Naive thymus-derived CD8-positive, alpha-beta T cell (primary cell): ENCODE results near the gene PIANP. TPM values are rescaled to one million over a fixed set of nuclear protein-coding genes. Genes with fewer than 3 reads are reported as not detected.
"Not testable (repeated sequence)": the region's sequence is repeated elsewhere in the genome, so short reads cannot be mapped to it uniquely, and the experiment has no call there.

Source experiments
- ATAC-seq, 2 donors: fragments of 150-1000 bp; cut with Tn5 transposase in 1 of 2; sonication (Bioruptor Pico), chemical (Tn5 transposase) in 1 of 2; 1 replicate in 1 of 2; 2 replicates in 1 of 2; pipeline ENCODE4 v1.10.0; 2021; ENCODE audit warnings: mild to moderate bottlenecking in 2 of 2, moderate library complexity in 2 of 2
- POLR2A ChIA-PET: fragments of 350-600 bp; sonication (Branson Sonifier 250); formaldehyde crosslinking; loops from one replicate; lab custom pipeline; 2021; ENCODE audit warnings: antibody characterized with exemption; lab: Charles Lee
- DNase-seq, 10 donors: peaks; one replicate each; pipeline versions ENCODE4 v3.0.0 to v3.0.0-alpha.2; 2020 to 2022
- H3K27ac Mint-ChIP-seq, 10 donors: one replicate each; pipeline ENCODE4 v1.8.0; 2020 to 2022; ENCODE audit warnings: mild to moderate bottlenecking in 10 of 10, mixed read lengths in 10 of 10, moderate library complexity in 4 of 10, inconsistent platforms in 1 of 10
- H3K27me3 Mint-ChIP-seq, 5 donors: one replicate each; pipeline ENCODE4 v1.8.0; 2021 to 2022; ENCODE audit warnings: mixed read lengths in 5 of 5
- H3K36me3 Mint-ChIP-seq, 3 donors: one replicate each; pipeline ENCODE4 v1.8.0; 2020 to 2022; ENCODE audit warnings: mixed read lengths in 3 of 3, mild to moderate bottlenecking in 2 of 3, inconsistent platforms in 1 of 3
- H3K4me1 Mint-ChIP-seq, 4 donors: one replicate each; pipeline ENCODE4 v1.8.0; 2021 to 2022; ENCODE audit warnings: mixed read lengths in 4 of 4
- H3K4me3 Mint-ChIP-seq, 10 donors: one replicate each; pipeline ENCODE4 v1.8.0; 2020 to 2022; ENCODE audit warnings: mild to moderate bottlenecking in 10 of 10, mixed read lengths in 10 of 10, moderate library complexity in 6 of 10, inconsistent platforms in 1 of 10
- H3K9me3 Mint-ChIP-seq, 9 donors: one replicate each; pipeline ENCODE4 v1.8.0; 2020 to 2022; ENCODE audit warnings: mixed read lengths in 9 of 9, mild to moderate bottlenecking in 3 of 9, inconsistent platforms in 1 of 9, moderate library complexity in 1 of 9
- polyA plus RNA-seq, 3 donors: library from polyadenylated mRNA; unstranded; fragments of 300-500 nt; fragmentation: Illumina TruSeq; gene quantifications; one replicate each; pipeline ENCODE4 v1.2.3, GENCODE V29; 2021
- total RNA-seq, 8 experiments: library from RNA in 2 of 8; stranded (reverse) in 2 of 8; gene quantifications; one replicate each; pipeline ENCODE4 v1.2.3 and lab custom pipeline; 2021 to 2026

PIANP gene, protein sequence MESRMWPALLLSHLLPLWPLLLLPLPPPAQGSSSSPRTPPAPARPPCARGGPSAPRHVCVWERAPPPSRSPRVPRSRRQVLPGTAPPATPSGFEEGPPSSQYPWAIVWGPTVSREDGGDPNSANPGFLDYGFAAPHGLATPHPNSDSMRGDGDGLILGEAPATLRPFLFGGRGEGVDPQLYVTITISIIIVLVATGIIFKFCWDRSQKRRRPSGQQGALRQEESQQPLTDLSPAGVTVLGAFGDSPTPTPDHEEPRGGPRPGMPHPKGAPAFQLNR
- total RNA-seq (1 to 10 TPM in 1 of 2 experiments, under 1 TPM in 1; 0.41 to 1.2 TPM), polyA plus RNA-seq (under 1 TPM in 2 of 3 donors, not detected in 1; 0.06 to 0.30 TPM), total RNA-seq (lab: John Stamatoyannopoulos, UW) (0 to 0.09 (median 0) reads per million in 6 experiments)

DNA sequence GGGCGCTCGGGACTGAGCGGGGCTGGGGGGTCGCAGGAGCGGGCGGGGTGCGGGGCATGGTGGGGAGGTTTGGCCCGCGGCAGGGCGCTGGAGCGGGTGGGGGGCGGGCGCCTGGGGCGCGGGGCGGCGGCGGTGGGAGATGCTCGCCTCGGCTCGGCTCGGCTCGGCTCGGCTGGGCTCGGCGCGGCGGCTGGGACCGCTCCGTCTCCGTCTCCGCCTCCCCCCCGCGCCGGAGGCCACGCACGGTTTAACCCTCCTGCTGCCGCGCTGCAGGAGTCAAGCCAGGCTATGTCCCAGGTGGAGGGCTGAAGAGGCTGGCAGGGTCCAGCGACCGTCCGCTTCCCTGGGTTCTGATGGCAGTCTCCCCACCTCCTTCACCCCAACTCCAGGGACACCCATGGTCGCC lies at the start of gene PIANP:
Gene PIANP (minus strand): TSS at position 170 of the 406 bp plus-strand sequence. CDS start 2,754 bp downstream, outside the sequence.
- Mint-ChIP-seq H3K27me3 (peaks cover 28 to 62% (median 50%) of the 10 kb centered on the region in 5 donors), H3K4me3 (peak within 1 kb of the TSS; percentile 67 to 87 (median 76)), H3K27ac (peak within 1 kb of the TSS in 7 of 10 donors; percentile 22 to 75 (median 56)), H3K4me1 (peaks cover 17 to 40% (median 32%) of the 10 kb centered on the region in 4 donors), H3K9me3 (no peaks in the 10 kb centered on the region), H3K36me3 (peaks cover 0 to 9% (median 0%) of the 10 kb centered on the region in 3 donors)
- peak; percentile 35 to 73 (median 58) for DNase-seq
- ATAC-seq: peak; percentile 89 to 91
- POLR2A ChIA-PET: interaction anchor here (0.6 to 1.4 kb wide), 4 partner anchors 8 to 73 kb away, joined by 3 to 9 read pairs (median 3); partner anchors contain the start of gene ZNF384

DNA sequence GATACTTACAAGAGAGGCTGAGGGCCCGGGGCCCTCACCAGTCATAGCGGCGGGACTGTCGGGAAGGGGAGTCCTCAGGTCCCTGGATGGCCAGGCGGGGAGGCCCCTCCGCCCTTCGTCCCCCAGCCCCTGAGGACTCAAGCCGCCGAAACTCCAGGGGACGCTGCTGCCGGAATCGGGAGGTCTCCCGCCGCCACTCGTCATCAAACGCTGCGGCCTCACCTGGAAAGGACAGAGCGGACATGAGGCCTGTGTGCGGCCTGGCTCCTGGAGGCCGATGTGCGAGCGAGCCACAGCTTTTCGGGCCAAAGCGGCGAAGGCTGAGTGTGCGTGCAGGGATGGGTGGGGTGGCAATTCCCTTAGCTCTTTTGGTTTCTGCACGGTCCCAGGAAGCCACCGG lies 48.1 kb upstream of the PIANP start:
- POLR2A ChIA-PET: no interaction called here
- ATAC-seq: no peak
- H3K4me3 Mint-ChIP-seq: peak overlapping the region in 2 of 10 donors; percentile 10 to 14
- peaks cover 22 to 46% (median 37%) of the 10 kb centered on the region in 4 donors for H3K4me1 Mint-ChIP-seq
- H3K9me3 Mint-ChIP-seq: no peaks in the 10 kb centered on the region
- peaks cover 0 to 2% (median 0%) of the 10 kb centered on the region in 5 donors for H3K27me3 Mint-ChIP-seq
- no peak for DNase-seq
- H3K27ac Mint-ChIP-seq: no peak overlapping the region
- peaks cover 0 to 55% (median 9%) of the 10 kb centered on the region in 3 donors for H3K36me3 Mint-ChIP-seq

DNA sequence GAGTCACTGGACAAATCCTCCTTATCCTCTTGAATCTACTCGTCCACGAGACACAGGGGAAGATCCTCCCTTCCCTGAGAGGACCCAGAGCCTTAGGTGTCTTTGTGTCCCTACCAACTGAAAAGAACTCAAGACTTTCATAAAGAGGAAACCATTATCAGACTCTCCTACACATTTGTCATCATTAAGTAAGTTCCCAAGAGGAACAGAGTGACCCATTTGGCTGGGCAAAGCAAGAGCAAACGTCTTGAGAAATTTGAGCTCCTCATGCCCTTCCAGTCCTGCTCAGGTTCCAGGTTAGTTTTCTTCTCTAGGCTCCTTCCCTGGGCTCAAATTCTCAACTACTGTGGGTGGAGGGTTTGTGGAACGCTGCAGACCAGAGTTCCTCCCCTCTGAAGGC lies 46.6 kb upstream of the PIANP start:
- POLR2A ChIA-PET: interaction anchor here (0.8 kb wide), 1 partner anchor 15 kb away, joined by 3 read pairs; no protein-coding TSS in a partner anchor
- Mint-ChIP-seq H3K27me3 (no peaks in the 10 kb centered on the region), H3K36me3 (peaks cover 0 to 55% (median 9%) of the 10 kb centered on the region in 3 donors), H3K4me3 (peak overlapping the region in 1 of 10 donors; percentile 30), H3K4me1 (peaks cover 18 to 31% (median 27%) of the 10 kb centered on the region in 4 donors), H3K27ac (peak overlapping the region in 7 of 10 donors; percentile 9 to 57 (median 45)), H3K9me3 (no peaks in the 10 kb centered on the region)
- ATAC-seq (no peak), DNase-seq (no peak)

DNA sequence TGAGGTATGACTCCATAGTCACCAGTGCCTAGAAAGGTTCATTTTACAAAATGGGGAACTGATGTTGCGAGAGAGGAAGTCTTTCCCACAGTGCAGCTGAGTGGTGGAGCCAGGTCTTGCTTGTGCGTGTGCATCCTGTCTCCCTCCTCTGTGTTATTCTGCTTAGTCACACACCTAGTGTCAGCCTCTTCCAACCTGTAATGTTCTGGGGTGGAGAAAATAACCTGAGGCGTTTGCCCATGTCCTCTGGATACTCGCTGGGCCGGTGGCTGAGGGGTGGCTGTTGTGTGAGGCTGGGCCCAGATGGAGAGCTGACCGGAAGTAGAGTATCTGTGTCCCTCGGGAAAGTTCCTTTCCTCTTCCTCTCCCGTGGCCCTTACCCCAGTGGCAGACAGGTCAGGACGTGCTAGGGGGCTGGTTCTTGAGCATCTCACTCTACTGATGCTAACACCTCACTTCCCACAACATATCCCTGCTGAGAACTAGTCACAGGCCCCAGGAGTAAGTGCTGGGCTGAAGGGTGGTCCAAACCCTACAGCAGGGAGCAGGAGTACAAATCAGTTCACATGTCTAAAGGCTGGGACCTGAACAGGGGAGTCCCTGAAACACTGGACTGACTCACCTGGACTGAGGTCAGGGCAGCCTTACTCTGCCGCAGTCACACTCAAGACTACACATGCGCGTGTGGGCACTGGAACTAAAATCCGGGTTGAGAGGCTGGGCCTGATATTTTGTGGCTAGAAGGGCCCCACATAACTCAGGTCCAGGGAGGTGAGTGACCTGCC lies 45.3 kb upstream of the PIANP start:
- peak in 3 of 10 donors; percentile 22 to 47 (median 36) for DNase-seq
- ATAC-seq: peak; percentile 79 to 94
- peak overlapping the region; percentile 56 to 92 (median 84) for H3K27ac Mint-ChIP-seq
- H3K27me3 Mint-ChIP-seq: no peaks in the 10 kb centered on the region
- peaks cover 0 to 46% (median 9%) of the 10 kb centered on the region in 3 donors for H3K36me3 Mint-ChIP-seq
- peaks cover 13 to 20% (median 18%) of the 10 kb centered on the region in 4 donors for H3K4me1 Mint-ChIP-seq
- peak overlapping the region in 2 of 10 donors; percentile 5 to 17 for H3K4me3 Mint-ChIP-seq
- POLR2A ChIA-PET: interaction anchor here (0.8 to 1.2 kb wide), 2 partner anchors 14 to 22 kb away, joined by 3 read pairs; partner anchors contain the start of gene COPS7A
- no peaks in the 10 kb centered on the region for H3K9me3 Mint-ChIP-seq

DNA sequence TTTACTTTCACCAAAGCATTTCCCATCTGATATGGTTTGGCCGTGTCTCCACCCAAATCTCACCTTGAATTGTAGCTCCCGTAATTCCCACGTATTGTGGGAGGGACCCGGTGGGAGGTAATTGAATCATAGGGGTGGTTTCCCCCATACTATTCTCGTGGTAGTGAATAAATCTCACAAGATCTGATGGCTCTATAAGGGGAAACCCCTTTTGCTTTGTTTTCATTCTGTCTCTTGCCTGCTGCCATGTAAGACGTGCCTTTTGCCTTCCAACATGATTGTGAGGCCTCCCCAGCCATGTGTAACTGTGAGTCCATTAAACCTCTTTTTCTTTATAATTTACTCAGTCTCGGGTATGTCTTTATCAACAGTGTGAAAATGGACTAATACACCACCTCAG lies 42.7 kb upstream of the PIANP start:
- H3K4me3 Mint-ChIP-seq, H3K27me3 Mint-ChIP-seq, POLR2A ChIA-PET, H3K9me3 Mint-ChIP-seq, DNase-seq, ATAC-seq: not testable (repeated sequence)
- Mint-ChIP-seq H3K4me1 (peaks cover 13 to 18% (median 15%) of the 10 kb centered on the region in 4 donors), H3K36me3 (peaks cover 0 to 21% (median 8%) of the 10 kb centered on the region in 3 donors), H3K27ac (peak overlapping the region in 2 of 10 donors; percentile 11 to 40)

DNA sequence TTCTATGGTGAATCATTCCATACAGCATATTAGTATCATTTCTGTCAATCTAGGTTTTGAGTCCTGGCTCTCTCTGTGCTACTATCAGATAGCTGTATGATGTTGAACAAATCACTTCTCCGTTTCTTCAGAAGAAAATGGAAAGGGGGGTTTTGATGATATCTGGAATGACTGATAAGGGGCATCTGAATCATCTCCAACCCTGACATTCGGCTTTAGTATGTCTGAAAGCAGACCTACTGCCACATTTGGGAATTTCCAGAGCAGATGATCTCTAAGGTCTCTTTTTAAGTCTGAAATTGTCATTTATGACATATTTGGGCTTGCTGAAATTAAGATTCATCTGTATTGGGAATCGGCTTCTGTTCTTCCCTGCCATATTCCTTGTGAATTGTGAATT lies 42.2 kb upstream of the PIANP start:
- ATAC-seq: no peak
- no peak for DNase-seq
- Mint-ChIP-seq H3K4me1 (peaks cover 13 to 18% (median 15%) of the 10 kb centered on the region in 4 donors), H3K36me3 (peaks cover 0 to 16% (median 5%) of the 10 kb centered on the region in 3 donors), H3K27me3 (no peaks in the 10 kb centered on the region), H3K9me3 (no peaks in the 10 kb centered on the region), H3K27ac (no peak overlapping the region), H3K4me3 (no peak overlapping the region)
- POLR2A ChIA-PET: no interaction called here

DNA sequence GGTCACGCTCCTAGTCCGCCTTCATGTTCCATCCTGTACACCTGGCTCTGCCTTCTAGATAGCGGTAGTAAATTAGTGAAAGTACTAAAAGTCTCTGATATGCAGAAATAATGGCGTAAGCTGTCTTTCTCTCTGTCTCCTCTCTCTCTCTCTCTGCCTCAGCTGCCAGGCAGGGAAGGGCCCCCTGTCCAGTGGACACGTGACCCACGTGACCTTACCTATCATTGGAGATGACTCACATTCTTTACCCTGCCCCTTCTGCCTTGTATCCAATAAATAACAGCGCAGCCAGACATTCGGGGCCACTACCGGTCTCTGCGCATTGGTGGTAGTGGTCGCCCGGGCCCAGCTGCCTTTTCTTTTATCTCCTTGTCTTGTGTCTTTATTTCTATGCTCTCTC lies 41.5 kb upstream of the PIANP start:
- Mint-ChIP-seq H3K4me1 (peaks cover 13 to 16% (median 15%) of the 10 kb centered on the region in 4 donors), H3K27ac (peak overlapping the region in 1 of 10 donors; percentile 75)
- H3K27me3 Mint-ChIP-seq, H3K9me3 Mint-ChIP-seq, DNase-seq, H3K36me3 Mint-ChIP-seq, ATAC-seq, H3K4me3 Mint-ChIP-seq, POLR2A ChIA-PET: not testable (repeated sequence)

DNA sequence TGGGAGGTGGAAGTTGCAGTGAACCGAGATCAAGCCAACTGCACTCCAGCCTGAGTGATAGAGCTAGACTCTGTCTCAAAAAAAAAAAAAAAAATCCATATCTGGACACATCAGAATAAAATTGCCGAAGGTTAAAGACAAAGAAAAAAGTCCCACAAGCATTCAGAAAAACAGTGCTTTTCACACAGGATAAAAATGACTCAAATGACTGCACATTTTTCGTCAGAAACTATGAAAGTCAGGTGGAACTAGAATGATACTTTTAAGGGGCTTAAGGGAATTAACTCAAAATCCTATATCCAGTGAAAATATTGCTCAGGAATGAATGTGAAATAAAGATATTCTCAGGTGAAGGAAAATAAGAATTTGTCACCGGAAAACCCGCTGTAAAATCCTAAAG lies 36.1 kb upstream of the PIANP start:
- Mint-ChIP-seq H3K4me1 (peaks cover 0 to 4% (median 2%) of the 10 kb centered on the region in 4 donors), H3K9me3 (no peaks in the 10 kb centered on the region), H3K4me3 (no peak overlapping the region), H3K36me3 (peaks cover 0 to 29% (median 0%) of the 10 kb centered on the region in 3 donors), H3K27me3 (no peaks in the 10 kb centered on the region), H3K27ac (peak overlapping the region in 1 of 10 donors; percentile 60)
- ATAC-seq (no peak), DNase-seq (no peak)
- POLR2A ChIA-PET: no interaction called here

DNA sequence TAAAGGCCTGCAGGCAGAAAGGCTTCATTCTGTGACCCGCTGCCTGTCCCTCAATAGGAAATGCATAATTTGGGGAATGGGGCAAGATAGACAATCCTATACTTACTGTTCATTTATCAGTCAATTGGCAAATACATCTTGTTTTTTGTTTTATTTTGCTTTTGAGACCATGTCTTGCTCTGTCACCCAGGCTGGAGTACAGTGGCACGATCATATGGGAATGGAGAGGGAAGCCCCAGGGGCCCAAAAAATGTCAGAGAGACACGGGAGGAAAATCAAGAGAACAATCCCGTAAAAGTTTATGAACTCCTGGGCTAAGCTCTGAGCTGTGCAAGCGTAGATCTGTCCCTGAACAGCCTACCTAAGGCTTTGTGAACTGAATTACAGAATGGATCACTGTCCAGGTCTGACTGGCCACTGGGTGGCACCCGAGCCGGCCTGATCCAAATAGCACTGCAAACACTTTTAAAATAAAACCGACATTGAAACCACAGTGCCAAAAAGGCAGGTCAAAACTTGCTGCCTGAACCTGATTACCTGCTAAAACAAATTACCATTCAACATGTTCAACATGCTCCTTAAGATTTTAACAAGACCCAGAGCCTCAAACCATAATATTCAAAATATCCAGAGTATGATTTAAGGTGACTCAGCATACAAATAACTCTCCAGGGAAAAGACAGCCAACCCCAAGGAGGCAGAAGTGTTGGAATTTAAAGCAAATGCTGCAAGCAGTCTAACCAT lies 35.0 kb upstream of the PIANP start:
- Mint-ChIP-seq H3K9me3 (no peaks in the 10 kb centered on the region), H3K4me1 (peaks cover 0 to 4% (median 2%) of the 10 kb centered on the region in 4 donors), H3K36me3 (peaks cover 0 to 40% (median 4%) of the 10 kb centered on the region in 3 donors), H3K27ac (peak overlapping the region in 4 of 10 donors; percentile 11 to 35 (median 17)), H3K4me3 (no peak overlapping the region), H3K27me3 (no peaks in the 10 kb centered on the region)
- DNase-seq (peak in 4 of 10 donors; percentile 18 to 24 (median 22)), ATAC-seq (peak; percentile 43 to 61)
- POLR2A ChIA-PET: interaction anchor here (1.1 to 1.3 kb wide), 2 partner anchors 12 to 17 kb away, joined by 3 read pairs; partner anchors contain the start of genes COPS7A and MLF2

DNA sequence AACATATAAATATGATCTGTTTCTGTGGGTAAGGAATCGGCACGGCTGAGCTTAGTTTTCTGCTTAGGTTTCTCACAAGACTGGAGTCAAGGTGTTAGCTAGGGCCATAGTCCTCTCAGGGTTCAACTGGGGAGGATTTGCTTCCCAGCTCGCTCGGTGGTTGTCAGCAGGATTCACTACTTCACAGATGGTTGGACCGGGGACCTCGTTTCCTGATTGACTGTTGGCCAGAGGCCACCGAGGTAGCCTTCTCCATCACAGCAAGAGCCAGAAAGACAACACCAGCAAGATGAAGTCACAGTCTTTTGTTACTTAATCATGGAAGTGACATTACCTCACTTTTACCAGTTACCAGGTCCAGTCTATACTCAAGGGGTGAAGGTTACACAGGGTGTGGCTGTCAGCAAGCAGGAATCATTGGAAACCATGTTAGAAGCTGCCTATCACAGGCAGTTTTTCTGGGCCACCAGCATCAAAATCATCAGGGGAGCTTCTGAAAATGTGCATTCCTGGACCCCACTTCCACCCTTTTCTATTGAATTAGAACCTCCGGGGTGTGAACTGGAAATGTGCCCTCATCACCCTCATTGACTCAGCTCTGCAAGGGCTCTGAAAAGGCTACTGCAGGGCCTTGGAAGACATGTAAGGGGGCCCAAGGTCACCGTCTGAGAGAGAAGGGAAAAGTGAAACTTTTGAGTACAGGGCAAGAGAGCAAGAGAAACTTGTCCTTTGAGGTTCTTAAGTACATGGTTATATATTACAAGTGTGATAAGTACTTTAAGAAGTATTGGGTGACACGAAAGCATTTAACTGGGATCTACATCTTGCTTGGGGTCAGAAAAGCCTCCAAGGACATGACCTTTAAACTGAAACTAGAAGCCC lies 34.1 kb upstream of the PIANP start:
- Mint-ChIP-seq H3K9me3 (no peaks in the 10 kb centered on the region), H3K27ac (peak overlapping the region in 3 of 10 donors; percentile 35 to 70 (median 60)), H3K36me3 (peaks cover 0 to 49% (median 12%) of the 10 kb centered on the region in 3 donors), H3K27me3 (no peaks in the 10 kb centered on the region), H3K4me1 (peaks cover 0 to 6% (median 2%) of the 10 kb centered on the region in 4 donors), H3K4me3 (no peak overlapping the region)
- POLR2A ChIA-PET: interaction anchor here (1.1 to 1.3 kb wide), 3 partner anchors 11 to 97 kb away, joined by 3 read pairs; partner anchors contain the start of genes COPS7A and MLF2
- ATAC-seq: no peak
- no peak for DNase-seq

DNA sequence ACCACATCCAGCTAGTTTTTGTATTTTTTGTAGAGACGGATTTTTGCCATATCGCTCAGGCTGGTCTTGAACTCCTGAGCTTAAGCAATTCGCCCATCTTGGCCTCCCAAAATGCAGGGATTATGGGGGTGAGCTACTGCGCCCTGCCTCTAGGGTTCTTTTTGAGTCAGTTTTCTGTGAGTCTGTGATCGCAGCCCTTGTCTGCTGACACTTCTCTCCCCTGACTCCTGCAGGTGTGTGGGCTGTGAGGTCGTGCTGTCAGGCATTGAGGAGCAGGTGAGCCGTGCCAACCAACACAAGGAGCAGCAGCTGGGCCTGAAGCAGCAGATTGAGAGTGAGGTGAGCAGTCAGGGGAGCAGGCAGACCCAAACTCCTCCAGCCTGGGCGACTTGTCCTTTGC lies 29.6 kb upstream of the PIANP start:
- DNase-seq (no peak), ATAC-seq (no peak)
- peaks cover 6 to 16% (median 7%) of the 10 kb centered on the region in 4 donors for H3K4me1 Mint-ChIP-seq
- no peaks in the 10 kb centered on the region for H3K27me3 Mint-ChIP-seq
- POLR2A ChIA-PET: interaction anchor here (0.7 to 1.5 kb wide), 3 partner anchors 23 to 41 kb away, joined by 3 to 5 read pairs (median 4); partner anchors contain the start of genes MLF2 and ZNF384
- no peak overlapping the region for H3K4me3 Mint-ChIP-seq
- H3K9me3 Mint-ChIP-seq: no peaks in the 10 kb centered on the region
- peak overlapping the region in 1 of 10 donors; percentile 27 for H3K27ac Mint-ChIP-seq
- peaks cover 0 to 72% (median 28%) of the 10 kb centered on the region in 3 donors for H3K36me3 Mint-ChIP-seq
